ENCODE results near the gene MAP3K2. TPM values are rescaled to one million over a fixed set of nuclear protein-coding genes. Genes with fewer than 3 reads are reported as not detected.

The MAP3K2 gene
- total RNA-seq, 1 experiment from 2014 or later: 54.8 TPM

DNA sequence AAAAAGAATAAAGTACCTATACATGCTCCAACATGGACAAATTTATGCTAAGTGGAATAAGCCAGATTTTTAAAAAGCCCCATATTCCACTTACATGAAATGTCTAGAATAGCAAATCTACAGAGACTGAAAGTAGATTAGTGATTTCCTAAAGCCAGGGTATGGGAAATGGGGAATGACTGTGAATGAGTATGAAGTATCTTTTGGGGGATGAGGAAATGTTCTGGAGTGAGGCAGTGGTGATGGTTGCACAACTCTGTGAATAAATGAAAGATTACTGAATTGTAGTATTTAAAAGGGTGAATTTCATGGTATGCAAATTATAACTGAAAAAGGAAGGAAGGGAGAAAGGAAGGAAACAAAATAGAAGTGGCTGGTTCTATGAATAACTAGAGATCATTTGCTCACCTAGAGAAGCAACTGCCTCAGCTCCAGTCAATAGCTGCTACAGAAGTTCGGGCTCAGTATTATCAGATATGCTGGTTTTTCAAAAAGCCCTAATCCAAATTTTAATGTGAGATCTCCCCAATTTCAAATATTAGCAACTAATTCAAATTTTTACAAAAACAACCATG, 39.3 kb downstream of the MAP3K2 start:
- H3K9me3 ChIP-seq (ENCODE audit: low read depth, low read length, poor library complexity, severe bottlenecking): no peaks in the 10 kb centered on the region
- peak overlapping the region; percentile 6 for H3K27ac ChIP-seq (ENCODE audit: low read depth, low read length, poor library complexity, severe bottlenecking)
- ChIA-PET POLR2A (ENCODE audit: low non-redundant PET) (no interaction called here), CTCF (no interaction called here)
- TF ChIP-seq, protein P1, sequence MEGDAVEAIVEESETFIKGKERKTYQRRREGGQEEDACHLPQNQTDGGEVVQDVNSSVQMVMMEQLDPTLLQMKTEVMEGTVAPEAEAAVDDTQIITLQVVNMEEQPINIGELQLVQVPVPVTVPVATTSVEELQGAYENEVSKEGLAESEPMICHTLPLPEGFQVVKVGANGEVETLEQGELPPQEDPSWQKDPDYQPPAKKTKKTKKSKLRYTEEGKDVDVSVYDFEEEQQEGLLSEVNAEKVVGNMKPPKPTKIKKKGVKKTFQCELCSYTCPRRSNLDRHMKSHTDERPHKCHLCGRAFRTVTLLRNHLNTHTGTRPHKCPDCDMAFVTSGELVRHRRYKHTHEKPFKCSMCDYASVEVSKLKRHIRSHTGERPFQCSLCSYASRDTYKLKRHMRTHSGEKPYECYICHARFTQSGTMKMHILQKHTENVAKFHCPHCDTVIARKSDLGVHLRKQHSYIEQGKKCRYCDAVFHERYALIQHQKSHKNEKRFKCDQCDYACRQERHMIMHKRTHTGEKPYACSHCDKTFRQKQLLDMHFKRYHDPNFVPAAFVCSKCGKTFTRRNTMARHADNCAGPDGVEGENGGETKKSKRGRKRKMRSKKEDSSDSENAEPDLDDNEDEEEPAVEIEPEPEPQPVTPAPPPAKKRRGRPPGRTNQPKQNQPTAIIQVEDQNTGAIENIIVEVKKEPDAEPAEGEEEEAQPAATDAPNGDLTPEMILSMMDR (conservative IDR thresholded peaks at IDR 0.05; ENCODE audit: low read depth, low read length): no peak
- TF ChIP-seq EZH2 (IDR thresholded peaks at IDR 0.05; ENCODE audit: borderline replicate concordance, low read depth, low read length, poor library complexity, severe bottlenecking): no peak
- no TSS peak for BruUV-seq (replicated peaks)
- intact Hi-C loops (cut with micrococcal nuclease; ENCODE audit: unreplicated experiment): no loop called here
- H3K36me3 ChIP-seq (ENCODE audit: insufficient read depth, low read length, poor library complexity, severe bottlenecking): no peaks in the 10 kb centered on the region
- H3K4me3 ChIP-seq (ENCODE audit: low read depth, low read length, poor library complexity, severe bottlenecking): no peak overlapping the region
- H3K27me3 ChIP-seq (replicated peaks; ENCODE audit: insufficient read depth, low read depth, low read length, poor library complexity): no peaks in the 10 kb centered on the region
- H3K4me1 ChIP-seq (ENCODE audit: insufficient read depth, low read length, poor library complexity, severe bottlenecking): peaks cover 9% of the 10 kb centered on the region
- peak; percentile 48 for DNase-seq (ENCODE audit: low spot score)

GRCh38 chr2:127347734-127348392, 39.9 kb downstream of the MAP3K2 start:
- no peaks in the 10 kb centered on the region for H3K27me3 ChIP-seq (replicated peaks; ENCODE audit: insufficient read depth, low read depth, low read length, poor library complexity)
- CTCF ChIA-PET: no interaction called here
- no peaks in the 10 kb centered on the region for H3K9me3 ChIP-seq (ENCODE audit: low read depth, low read length, poor library complexity, severe bottlenecking)
- no peak overlapping the region for H3K27ac ChIP-seq (ENCODE audit: low read depth, low read length, poor library complexity, severe bottlenecking)
- DNase-seq (ENCODE audit: low spot score): no peak
- BruUV-seq (replicated peaks): no TSS peak
- TF ChIP-seq EZH2 (IDR thresholded peaks at IDR 0.05; ENCODE audit: borderline replicate concordance, low read depth, low read length, poor library complexity, severe bottlenecking): no peak
- TF ChIP-seq, protein P1 (conservative IDR thresholded peaks at IDR 0.05; ENCODE audit: low read depth, low read length): no peak
- H3K4me1 ChIP-seq (ENCODE audit: insufficient read depth, low read length, poor library complexity, severe bottlenecking): peaks cover 9% of the 10 kb centered on the region
- intact Hi-C loops (cut with micrococcal nuclease; ENCODE audit: unreplicated experiment): no loop called here
- POLR2A ChIA-PET (ENCODE audit: low non-redundant PET): no interaction called here
- H3K4me3 ChIP-seq (ENCODE audit: low read depth, low read length, poor library complexity, severe bottlenecking): no peak overlapping the region
- no peaks in the 10 kb centered on the region for H3K36me3 ChIP-seq (ENCODE audit: insufficient read depth, low read length, poor library complexity, severe bottlenecking)

- Histone ChIP-seq H3K27me3 (replicated peaks; ENCODE audit: insufficient read depth, low read depth, low read length, poor library complexity) (no peaks in the 10 kb centered on the region), H3K4me3 (ENCODE audit: low read depth, low read length, poor library complexity, severe bottlenecking) (no peak overlapping the region), H3K27ac (ENCODE audit: low read depth, low read length, poor library complexity, severe bottlenecking) (no peak overlapping the region), H3K36me3 (ENCODE audit: insufficient read depth, low read length, poor library complexity, severe bottlenecking) (no peaks in the 10 kb centered on the region), H3K4me1 (ENCODE audit: insufficient read depth, low read length, poor library complexity, severe bottlenecking) (peaks cover 9% of the 10 kb centered on the region), H3K9me3 (ENCODE audit: low read depth, low read length, poor library complexity, severe bottlenecking) (no peaks in the 10 kb centered on the region)
- intact Hi-C loops (cut with micrococcal nuclease; ENCODE audit: unreplicated experiment): no loop called here
- no peak for DNase-seq (ENCODE audit: low spot score)
- BruUV-seq (replicated peaks): no TSS peak
- TF ChIP-seq EZH2 (IDR thresholded peaks at IDR 0.05; ENCODE audit: borderline replicate concordance, low read depth, low read length, poor library complexity, severe bottlenecking): no peak
- TF ChIP-seq, protein P1 (conservative IDR thresholded peaks at IDR 0.05; ENCODE audit: low read depth, low read length): no peak
- POLR2A ChIA-PET (ENCODE audit: low non-redundant PET): no interaction called here
- CTCF ChIA-PET: no interaction called here
These were observed 40.8 kb downstream of the MAP3K2 start for GRCh38 chr2:127347015-127347414.

Measured in A673 (cell line).